ENCODE results near the gene RPL37A.
"Not testable (repeated sequence)": the region's sequence is repeated elsewhere in the genome, so short reads cannot be mapped to it uniquely, and the experiment has no call there.

Gene RPL37A

DNA sequence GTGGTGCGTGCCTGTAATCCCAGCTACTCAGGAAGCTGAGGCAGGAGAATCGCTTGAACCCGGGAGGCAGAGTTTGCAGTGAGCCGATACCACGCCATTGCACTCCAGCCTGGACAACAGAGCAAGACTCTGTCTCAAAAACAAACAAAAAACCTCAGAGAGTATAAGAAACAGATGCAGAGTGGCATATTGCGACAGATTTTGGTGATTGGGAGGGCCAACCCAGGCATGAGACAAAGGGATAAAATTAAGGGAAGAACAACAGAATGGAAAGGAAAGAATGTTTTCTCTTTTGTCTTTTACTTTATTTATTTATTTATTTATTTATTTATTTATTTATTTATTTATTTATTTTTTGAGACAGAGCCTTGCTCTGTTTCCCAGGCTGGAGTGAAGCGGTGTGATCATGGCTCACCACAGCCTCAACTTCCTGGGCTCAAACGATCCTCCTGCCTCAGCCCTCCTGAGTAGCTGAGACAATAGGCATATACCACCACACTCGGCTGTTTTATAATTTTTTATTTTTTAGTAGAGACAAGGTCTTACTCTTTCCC lies 20.0 kb downstream of the RPL37A start:
- DNase-seq, result not testable (repeated sequence)

DNA sequence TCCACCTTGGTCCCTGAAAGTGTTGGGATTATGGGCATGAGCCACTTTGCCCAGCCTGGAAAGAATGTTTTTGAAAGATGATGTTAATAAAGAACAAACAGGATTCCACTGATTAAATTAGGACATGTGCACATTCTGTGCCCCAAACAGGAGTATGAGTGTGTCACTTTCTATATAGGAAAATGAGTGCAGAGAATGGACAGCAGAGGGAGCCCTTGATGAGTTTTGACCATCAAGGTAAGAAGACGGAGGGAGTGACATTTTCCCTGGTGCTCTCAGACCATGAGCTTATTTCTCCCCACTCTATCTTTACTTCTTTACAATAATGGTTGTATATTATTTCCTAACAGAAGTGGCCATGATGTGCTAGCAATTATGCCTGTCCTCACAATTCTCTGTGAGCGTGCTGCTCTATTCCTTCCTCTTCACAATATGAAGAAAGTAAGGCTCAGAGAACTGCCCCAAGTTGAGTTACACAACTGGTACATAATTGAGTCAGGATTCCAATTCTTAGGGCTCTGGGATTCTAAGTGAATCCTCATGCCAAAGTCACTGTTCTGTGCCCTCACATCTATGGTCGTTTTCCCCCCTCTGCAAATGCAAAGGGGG lies 20.6 kb downstream of the RPL37A start:
- peak; percentile 78 for DNase-seq

DNA sequence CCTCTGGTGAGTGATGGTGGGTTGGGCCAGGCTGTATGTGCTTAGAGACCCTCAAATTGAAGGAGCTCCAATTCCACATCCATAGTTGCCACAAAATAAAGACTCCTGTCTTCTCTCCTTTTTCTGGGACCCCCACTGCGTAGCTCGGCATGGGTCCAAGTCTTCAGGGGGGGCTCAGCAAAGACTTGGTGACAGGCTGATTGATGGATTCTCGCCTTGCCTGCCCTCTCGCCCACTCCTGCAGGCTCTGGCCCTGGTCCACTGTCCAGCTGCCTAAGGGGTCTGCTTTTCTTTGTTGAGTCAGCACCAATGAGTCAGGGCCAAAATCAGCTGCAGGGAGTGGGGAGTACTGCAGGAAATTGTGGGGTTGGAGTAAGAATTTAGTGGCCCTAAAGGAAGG lies 21.5 kb downstream of the RPL37A start:
- no peak for DNase-seq

DNA sequence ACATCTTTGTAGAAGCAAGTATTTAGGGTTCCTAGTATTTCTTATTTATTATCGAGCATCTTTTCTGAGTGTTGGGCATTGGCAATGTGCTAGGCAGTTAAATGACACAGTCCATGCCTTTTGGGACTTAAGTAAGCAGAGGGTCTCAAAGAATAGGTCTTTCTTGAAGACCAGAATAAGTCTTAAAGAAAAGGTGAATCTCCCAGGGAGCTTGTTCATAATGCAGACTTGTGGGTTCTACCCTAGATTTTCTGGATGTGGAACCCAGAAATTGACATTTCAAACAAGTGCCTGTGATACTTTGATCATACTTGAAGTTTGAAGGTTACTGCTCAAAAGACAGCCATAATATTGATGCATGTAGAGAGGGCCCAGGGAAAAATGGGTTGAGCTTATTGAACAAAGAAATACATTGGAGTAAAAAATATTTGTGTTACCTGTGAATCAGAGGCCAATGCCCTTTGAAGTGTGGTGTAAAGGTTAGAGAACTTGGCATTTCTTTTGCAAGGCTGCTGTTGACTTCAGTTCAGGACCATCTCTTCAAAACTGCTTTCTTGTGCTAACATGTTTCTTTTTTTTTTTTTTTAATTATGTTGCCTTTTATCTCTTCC lies 24.4 kb downstream of the RPL37A start:
- no peak for DNase-seq

DNA sequence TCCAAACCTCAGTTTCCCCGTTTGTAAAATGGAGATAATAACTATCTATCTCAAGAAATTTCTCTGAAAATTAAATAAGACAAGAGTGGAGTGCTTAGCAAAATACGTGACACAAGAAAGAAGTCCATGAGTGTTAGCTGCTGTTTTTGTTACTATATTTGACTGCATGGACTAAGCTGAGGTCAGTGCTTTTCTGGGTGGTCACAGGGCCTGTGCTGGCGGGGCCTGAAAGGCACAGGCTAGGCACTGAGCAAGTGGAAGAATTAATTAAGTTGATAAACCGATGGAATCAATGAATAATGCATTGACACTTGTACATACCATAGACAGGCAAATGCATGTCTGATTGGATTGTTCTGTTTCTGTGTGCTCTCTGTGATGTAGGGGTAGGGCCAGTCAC lies 27.3 kb downstream of the RPL37A start:
- no peak for DNase-seq

DNA sequence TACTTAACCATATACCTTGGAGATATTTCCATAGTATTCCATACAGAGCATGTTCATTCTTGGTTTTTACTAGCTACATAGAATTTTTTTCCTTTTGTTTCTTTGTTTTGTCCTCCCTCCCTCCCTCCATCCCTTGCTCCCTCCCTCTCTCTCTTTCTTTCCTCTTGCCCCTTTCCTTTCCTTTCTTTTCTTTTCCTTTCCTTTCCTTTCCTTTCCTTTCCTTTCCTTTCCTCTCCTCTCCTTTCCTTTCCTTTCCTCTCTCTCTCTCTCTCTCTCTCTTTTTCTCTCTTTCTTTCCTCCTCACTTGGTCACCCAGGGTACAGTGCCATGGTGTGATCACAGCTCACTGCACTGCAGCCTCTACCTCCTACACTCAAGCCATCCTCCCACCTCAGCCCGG lies 28.3 kb downstream of the RPL37A start:
- no peak for DNase-seq

DNA sequence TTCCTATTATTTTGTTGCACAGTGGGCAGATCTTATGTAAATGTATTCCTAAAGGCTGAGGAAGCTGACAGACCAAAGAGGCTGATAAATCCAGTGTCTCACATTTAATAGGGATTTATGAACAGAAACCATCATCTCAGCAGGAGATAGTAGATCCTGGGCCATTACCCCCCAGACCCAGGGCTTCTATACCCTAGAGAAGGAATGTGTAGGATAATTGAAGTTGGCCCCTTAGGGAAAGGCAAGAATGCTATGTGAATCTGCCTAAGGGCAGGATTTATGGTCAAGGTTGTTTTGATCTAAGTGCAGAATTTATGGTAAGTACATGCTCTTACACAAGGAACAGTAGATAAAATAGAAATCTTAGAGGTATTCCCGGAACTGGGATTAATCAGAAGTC lies 29.0 kb downstream of the RPL37A start:
- DNase-seq, result peak; percentile 53

DNA sequence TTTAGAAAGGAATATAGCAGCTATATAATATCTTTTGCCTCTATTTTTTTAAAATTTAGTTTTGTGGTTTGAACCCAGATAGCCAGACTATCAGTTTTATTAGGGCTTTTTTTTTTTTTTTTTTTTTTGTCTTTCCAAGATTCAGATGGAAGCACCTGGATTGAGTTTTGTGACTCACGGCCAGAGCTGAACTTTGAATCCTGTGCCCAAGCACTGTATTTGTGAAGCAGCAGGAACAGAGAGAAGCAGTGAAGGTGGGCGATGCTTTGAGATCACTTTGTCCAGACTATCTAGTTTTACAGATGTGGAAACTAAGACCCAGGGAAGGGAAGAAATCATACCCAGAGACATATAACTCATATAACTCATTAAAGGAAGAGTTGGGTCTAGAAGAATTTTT lies 33.9 kb downstream of the RPL37A start:
- no peak for DNase-seq

DNA sequence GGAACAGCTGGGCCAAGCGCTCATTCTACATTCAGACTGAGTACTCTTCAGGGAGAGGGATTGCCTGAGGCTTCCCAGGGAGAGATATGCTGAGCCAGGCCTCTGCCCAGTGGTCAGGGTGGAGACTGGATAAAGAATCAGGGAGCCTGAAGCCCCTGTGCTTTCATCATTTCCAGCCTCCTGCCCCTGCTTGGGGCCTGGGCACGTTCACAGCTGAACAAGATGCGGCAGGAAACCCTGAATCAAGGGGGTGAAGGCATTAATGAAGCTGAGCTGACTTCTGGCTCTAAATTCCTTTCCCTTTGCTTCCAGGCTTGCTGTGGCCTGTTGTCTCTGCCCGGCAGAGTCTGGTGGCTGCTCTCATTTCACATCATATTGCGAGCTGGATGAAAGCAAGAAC lies 35.0 kb downstream of the RPL37A start:
- DNase-seq, result no peak

DNA sequence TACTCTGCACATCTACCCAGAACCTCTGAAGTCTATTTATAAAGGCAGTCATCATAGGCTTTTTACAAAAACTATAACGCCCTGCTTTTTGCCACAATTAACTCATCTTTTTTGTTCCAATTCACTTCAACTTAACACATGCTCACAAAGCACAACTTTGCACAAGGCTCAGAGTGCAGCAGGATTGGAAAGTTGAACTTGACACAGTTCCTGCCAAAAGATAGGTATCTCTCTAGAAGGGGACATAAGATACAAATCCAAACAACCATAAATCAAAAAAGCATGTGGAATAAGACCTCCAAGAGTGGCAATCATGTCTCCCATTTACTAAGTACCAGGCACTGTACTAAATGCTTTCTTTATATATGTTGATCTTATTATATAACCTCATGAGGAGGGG lies 36.2 kb downstream of the RPL37A start:
- DNase-seq, result no peak

DNA sequence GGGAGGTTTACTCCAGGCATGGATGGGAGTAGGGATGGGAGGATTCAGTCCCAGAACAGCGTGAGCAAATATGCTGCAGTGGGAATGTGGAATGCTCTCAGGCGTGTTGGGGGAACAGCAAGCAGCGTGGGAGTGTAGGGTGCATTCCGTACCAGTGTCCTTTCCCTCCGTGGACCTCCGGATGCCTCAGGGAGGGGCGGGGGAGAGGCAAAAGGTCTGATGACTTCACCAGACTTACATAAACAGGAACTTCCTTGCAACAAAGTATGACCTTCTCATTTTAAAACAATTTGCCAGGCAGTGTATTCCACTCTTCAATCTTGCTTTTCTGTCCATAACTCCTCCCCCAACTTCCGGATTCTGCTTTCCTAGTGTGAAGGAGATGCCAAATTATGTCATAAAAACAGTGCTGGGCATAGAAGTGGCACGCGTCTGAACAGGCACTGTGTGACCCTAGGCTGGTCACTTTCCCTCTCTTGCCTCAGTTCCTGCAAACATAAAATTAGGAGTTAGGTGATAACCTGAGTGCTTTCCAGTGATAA lies 36.9 kb downstream of the RPL37A start:
- DNase-seq, result peak; percentile 84

DNA sequence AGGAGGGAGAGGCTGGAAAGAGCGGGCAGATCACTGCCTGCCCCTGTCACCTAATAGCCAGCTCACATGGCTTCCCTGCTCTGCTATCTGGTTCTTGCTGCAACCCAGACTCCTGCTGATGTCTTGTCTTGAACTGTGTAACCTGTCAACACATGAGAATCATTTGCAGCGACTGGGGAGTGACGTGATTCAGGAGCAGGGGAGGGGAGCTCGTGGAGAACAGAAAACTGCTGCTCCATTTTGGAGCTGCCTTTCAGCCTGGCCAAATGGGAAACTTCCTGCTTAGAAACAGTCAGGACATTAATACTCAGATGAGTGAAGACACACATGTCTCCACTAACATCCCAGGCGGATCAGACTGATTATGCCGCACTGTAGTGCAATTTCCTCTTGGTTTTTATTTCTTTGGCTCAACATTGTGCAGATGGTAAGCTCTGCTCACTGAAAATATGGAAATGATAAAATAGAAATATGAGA lies 38.1 kb downstream of the RPL37A start:
- DNase-seq, result peak; percentile 83

DNA sequence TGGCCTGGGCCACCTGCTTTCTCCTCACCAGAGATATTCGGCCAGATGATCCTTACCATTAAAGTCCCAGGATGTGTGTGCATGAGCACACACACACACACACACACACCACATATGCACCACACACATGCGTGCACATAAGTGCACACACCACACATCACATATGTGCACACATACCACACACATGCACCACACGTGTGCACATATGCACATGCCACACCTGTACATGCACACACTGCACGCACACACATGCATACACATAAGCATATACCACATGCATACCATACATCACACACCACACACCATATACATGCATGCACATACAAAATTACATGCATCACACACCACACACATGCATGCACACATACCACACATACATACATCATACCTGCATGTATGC lies 38.7 kb downstream of the RPL37A start:
- no peak for DNase-seq

DNA sequence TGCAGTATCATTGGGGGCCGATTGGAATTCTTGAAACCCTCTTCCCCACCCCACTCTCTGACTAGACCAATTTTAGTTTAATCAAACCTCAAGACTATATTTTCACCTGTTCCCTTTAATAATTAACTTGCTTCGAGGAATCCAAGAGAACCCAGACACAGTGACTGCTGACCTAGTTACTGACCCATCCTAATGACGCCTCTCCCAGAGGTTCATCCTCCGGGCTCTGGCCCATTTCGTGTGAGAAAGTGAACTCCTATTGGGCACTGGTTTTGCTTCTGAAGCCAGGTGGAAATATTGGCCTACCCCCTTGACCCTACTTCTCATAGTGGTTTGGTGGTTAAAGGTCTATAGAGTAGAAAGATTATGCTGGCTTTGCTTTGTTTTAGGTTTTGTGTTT lies 39.9 kb downstream of the RPL37A start:
- no peak for DNase-seq

DNA sequence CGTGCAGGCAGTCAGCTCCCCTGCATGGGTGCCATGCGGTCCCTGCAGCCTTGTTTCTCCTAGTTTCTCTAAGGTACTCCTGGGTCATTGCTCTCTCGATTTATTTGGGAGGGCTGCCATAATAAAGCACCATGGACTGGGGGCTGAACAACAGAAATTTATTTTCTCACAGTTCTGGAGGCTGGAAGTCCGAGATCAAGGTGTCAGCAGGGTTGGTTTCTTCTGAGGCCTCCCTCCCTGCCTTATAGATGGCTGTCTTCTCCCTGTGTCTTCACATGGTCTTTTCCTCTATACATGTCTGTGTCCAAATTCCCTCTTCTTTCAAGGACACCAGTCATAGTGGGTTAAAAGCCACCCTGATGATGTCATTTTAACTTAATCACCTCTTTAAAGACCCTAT lies 40.5 kb downstream of the RPL37A start:
- DNase-seq, result no peak

DNA sequence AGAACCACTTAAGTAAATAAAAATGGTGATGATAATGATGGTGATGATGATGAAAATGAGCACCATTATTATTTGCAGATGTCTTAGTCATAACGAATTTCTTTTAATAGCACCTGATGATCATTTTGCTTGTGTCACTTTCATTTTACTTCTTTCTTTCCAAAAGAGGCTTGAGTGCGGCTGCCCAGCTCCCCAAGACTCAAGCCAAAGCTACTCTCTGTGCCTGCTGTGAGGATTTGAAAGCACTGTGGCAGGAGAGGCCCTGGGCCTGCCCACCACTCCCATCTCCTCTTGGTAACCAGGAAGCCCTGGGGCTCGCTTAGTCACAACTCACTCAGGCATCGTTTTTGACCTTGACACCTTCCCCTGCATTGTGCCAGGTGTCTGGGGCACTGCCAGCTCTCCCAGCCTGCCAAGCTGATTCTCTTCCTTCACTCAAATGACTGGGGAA lies 41.2 kb downstream of the RPL37A start:
- no peak for DNase-seq

DNA sequence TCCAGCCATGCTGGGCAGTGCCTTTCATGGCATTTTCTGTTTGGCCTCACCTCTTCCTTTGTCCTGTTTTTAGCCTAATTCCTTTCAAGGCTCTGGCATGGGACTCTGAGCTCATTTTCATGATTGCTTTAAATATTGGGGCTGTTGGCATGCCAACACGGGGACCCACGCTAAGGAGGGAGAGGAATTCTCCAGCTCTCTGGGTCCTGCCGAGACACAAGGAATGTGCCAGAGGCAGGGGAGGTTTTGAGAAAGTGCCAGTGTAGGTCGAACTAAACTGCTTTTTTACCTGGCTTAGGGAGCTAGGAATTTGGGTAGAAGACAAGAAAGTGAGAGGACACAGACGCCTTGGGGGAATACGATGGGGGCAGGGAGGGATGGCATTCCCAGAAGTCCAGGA lies 42.3 kb downstream of the RPL37A start:
- DNase-seq, result no peak

DNA sequence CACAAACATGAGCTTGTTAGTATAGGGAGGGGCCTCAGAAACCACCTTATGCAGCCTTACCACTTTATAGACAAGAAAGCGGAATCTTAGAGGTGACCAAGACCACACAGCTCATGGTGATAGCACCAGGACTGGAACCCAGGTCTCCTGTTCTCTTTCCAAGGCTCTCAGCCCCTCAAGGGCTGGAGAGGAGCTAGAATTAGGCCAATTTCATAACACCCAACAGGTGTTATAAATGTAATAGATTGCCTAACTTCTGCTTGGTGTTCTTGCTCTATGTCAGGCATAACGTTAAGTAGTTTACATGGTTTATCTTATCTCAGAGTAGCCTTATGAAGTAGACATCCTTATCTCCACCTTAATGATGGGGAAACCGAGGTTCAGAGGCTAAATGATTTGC lies 42.9 kb downstream of the RPL37A start:
- DNase-seq, result no peak

DNA sequence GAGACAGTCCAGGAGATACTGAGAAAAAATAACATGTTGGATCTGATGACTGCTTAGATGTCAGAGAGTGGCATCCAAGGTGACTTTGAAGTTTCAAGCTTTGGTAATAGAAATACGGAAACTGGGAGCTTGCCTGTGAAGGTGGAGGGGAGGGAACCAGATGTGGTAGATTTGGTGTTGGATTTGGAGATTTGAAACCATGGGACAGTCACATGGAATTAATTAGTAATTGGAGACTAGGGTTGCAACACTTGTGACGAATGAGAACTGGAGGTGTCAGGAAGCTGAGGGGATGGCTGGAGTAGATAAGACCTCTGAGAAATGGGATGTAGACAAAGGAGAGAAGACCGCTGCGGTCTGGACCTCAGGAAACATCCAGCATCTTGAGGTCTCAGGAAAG lies 46.7 kb downstream of the RPL37A start:
- DNase-seq, result peak; percentile 87

DNA sequence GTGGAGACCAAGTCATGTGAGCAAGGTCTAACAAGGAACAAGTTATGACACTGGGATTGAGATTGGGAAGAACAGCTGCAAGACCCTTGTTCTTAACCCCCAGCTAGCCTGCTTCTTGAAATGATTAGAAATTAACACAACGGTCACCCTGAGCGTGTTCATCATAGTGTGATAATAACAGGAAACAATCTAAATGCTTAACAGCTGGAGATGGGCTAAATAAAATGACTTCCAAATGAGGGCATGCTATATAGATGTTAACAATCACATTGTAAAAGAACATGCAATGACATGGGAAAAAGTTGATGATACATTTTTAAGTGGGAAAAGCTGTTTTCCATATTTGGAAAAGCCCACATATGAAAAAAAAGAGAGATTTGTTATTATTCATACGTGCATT lies 47.6 kb downstream of the RPL37A start:
- peak; percentile 78 for DNase-seq

DNA sequence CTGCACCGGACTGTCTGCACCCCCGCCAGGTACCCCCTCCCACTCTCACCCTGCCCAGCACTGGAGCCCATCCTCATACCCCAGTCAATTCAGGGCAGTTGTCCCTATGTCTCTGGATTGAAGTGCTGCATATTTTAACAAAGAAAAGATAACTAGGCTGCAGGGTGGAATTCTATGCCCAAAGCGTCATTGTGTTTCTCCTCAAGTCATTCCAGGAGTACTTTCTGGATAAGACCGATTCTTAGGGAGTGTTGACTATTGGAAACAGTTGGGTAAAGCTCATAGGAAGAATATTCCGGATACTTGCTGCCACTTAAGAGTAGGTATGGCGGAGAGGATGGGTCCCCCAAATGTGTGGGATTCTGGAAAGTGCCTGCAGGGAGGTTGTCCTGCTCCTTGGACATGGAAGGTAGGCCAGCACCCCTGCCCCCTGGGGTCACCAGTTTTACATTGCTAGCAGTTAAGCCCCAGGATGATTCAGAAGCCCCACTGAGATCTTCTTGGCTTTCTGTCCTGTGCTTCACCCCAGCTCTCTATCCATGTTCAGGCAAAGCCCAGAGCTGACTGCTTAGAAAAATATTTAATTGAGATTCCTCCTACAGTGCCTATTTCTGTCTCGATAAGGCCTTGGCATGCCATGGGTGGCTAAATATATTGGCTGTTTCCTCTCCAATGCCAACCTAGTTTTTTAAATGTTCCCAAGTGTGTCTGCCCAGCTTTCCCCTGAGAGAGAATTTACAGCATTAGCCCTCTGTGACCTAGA lies 48.2 kb downstream of the RPL37A start:
- peak; percentile 73 for DNase-seq

DNA sequence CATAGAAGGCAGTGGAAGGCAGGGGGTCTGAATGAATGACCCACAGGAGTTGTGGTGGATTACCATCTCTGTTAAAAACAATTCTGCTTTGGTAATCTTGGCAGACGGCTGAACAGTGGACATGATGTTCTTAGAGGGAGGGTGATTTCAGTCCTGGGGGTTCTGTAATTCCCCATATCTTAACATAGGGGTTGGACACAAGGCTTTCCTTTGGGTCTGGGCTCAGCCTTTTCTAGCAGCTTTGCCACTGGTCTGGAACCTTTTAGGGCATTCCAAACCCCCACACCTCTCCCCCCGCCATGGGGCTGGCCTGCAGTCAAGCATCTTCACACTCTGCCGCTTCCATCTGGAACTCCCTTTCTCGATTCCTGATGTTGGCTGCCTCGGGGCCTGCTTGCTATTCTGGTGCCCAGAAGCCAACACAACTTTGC lies 50.3 kb downstream of the RPL37A start:
- no peak for DNase-seq

DNA sequence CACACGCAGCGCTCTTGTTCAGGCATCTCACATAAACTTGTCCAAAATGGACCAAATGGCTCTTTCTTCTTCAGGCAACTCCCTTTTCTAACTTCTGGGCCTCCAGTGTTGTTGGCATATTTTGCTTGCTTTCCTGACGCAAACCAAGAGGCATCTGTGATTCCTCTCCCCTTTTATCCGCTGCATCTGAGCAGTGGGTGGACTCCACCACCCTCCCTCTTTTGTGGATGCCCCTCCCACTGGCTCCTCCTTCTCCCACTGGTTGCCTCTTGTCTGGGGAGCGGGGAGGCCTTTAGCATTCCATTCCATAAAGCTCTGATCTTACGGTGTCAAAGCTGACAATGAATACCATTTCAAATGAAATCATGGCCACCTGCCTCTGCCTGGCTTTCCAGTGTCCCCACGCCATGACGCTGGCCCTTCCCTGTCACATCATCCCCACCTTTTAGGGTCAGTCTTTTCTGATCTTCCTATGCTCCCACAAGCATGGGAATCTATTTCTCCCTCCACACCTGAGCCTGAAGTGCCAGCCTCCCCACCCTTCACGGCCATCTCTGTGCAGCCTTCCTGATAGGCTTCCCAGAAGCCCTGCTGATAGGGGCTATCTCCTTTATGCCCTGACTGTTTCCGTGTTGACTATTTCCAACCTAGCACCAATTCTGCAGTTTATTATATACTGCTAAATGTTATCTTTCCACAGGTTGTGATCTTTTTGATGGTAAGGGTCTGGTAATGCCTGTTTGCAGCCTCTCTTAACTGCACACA lies 51.5 kb downstream of the RPL37A start:
- DNase-seq, result no peak
